GM18861 (cell line): ENCODE results near the gene FAM149A.

Experiments
- ATAC-seq: cut with Tn5 transposase; IDR thresholded peaks from one replicate; pipeline ENCODE4 v1.9.1; 2021; ENCODE audit not compliant: unreplicated experiment

Gene FAM149A

DNA sequence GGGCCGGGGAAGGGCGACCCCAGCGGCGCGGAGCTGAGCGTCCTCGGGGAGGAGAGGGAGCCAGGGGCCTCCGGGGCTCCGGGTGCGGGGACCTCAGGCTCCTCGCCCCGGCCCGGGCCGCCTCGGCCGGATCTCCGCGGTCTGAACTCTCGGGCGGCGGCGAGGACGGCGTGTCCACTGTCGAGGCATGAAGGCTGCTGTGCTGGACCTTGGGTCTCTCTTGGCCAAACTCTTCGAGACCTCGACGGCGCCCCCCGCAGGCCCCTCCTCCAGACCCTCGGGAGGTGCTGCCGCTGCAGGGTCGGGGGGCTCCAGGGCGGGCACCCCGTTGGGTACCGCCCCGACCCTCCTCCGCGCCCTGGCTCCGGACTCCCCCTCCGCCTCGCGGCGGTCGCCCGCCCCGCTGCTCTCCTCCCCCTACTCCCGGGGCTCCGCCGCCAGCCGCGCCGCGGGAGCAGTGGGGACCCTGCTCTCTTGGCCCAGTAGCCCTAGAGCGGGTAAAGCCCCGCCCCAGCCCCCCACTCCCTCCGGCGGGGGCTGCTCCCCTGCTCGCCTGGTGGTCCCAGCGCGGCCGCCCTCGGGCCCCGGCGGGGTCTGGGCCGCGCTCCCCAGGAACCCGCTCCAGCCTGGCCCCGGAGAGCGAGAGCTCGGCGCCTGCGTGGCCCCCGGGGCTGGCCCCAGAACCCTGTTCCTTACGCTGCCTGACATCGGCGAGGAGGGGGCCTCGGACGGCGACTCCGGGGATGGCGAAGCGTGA, 564 bp downstream of the FAM149A start:
- ATAC-seq, result peak; percentile 28

DNA sequence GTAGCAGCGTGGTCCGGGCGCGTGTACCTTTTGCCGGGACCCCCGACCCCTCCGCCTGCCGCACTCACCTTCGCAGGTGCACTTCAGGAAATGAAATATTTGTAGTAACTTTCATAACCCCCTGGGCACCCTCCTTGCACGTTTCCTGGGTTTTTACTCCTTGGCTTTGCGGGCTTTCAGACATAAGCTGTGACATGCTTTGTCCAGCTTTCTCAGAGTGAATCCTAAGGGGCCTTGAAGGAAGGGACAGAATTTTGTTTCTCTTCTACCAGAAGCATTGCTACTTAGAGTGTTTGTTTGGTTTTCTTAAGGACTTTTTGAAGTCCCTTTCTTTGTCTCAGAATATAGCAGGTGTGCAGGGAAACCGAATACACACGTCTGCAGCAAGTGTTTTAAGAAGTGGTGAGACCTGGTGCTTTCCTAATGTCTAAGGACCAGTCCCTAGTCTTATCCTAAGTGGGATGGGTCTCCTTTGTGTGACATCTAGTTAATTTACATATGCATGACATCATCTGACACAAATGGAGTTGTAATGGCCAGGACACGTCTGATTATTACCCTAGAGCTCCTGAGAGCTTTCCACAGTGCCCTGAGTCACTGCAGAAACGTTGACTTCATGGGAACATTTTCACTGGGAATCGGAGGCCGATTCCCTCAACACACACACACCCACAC, 1.3 kb downstream of the FAM149A start:
- ATAC-seq, result no peak

DNA sequence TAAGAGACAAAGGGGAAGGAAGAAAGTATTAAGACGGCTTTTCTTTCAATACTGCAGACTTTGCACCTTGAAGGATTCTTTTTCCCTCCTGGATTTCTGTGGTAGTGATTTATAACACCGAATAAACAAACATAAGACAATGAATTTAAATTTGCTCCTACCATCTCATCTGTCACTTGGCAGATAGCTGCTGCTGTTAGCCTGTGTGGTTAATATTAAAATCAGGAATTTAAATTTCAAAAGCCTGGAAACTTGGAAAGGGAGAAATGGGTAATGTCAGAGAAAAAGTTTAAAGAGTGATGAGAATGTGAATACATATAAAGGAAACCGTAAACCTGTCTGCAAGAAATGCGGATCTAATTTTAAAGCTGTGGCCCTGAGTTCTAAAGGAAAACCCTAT, 3.4 kb downstream of the FAM149A start:
- ATAC-seq, result no peak

DNA sequence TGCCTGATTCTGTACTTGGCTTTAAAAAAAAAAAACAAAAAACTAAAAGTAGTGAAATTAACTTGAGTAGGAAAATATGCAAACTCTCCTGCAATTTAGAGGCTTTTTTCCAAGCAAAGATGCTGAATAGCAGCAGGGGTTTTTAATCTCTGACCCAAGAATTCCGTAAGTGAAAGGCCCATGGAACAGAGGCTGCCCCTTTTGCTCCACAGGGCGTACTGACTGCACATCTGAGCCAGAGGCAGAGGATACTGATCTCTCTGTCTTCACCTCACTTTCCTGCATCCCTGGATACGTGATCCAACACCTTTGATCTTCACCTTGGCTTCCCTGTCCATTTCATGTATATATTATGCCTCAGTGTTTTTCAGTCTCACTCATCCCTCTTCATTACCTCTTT, 3.9 kb downstream of the FAM149A start:
- no peak for ATAC-seq

DNA sequence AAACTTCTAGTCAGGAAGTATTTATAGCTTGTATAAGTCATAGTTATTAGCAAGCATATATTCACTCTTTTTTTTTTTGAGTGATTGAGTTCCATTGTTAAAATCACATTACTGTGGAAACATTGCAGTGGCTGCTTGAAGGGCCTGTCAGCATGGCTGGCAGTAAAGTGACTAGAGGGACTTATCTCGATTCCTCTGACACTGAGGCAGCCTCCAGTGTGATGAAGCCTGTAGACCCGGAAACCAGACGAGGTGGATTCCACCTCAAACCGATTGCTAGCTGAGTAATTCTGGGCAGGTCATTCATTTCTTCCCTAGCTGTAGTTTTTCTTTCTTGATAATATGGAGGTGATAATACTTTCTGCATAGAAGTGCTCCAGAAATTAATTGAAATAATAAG, 4.7 kb downstream of the FAM149A start:
- ATAC-seq, result no peak

DNA sequence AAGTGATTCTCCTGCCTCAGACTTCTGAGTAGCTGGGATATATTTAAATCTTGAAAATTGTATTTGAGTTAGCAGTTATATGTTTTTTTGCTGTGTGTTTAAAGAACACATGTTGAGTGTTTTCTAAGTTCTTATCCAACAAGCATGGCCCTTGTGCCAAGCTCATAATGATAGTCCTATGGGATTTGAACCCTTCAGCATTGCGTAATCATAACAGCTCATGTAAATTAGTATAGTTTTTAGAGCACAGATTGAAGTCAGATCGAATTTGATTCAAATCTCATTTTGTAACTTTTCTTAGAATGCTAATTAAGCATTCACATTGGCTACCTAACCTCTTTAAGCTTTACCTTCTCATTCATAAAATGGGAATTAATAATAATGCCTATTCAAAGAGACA, 12.2 kb downstream of the FAM149A start:
- no peak for ATAC-seq

DNA sequence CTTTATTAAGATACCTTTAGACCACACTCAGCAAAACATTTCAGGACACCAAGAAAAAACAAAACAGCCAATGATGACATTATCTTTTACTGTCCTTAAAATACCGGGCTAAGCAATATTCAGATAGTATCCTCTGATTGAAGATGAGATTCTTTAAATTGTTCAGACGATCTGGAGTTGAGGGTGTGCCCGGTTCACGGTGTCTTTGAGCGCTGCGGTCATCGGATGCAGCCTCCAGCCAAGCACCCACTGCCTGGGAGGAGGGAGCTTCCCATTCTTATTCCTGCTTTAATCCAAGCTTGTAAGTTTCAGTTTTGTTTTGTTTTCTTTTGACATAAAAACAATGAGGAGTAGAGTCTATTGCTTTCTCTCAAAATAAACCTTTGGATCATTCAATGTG, 14.1 kb downstream of the FAM149A start:
- ATAC-seq, result no peak

DNA sequence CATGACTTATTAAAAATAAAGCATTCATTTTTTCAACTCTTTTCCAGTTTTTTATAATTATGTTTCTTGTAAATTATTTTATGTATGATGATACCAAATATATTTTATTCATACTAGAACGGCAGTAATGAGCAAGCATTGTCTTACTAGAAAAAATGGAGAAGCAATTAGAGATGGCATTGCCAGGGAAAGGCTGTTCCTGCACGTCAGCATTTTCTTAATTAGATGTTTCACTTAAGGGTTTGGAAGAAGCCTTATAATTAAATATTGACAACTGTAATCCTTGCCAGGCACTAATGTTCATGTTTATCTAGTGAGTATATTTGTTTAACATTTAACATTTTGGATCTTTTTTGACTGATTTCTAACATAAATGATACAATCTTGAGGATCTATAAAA, 16.6 kb downstream of the FAM149A start:
- ATAC-seq, result no peak

DNA sequence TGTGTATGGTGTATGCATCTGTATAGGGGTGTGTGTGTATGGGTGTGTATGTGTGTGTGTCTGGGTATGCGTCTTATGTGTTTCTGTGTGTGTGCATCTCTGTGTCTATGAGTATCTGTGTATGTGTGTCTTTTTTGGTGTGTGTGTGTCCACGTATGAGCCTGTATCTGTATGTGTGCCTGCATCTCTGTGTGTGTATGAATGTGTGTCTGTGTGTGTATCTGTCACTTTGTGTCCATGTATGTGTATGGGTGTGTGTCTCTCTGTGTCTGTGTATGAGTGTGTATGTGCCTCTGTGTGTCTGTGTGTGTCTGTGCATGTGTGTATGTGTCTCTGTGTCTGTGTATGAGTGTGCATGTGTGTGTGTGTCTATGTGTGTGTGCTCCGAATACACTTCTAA, 24.3 kb downstream of the FAM149A start:
- no peak for ATAC-seq

DNA sequence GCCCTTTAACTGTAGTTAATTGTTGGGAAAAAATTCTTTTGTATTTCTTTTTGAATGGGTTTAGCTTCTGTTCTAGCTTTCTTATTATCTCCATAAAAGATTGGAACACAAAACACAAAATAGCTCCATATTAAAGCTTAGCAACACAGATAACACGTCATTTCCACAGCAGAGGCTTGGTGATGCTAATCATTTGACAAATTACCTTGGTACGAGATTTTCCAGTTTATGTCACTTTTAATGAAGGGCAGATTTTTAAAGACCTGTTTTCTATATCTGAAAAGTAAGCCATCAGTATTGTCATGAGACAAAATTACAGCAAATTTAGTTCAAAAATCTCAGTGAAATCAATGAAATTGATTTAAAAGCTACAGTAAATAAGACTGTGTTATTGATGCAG, 27.4 kb downstream of the FAM149A start:
- no peak for ATAC-seq

DNA sequence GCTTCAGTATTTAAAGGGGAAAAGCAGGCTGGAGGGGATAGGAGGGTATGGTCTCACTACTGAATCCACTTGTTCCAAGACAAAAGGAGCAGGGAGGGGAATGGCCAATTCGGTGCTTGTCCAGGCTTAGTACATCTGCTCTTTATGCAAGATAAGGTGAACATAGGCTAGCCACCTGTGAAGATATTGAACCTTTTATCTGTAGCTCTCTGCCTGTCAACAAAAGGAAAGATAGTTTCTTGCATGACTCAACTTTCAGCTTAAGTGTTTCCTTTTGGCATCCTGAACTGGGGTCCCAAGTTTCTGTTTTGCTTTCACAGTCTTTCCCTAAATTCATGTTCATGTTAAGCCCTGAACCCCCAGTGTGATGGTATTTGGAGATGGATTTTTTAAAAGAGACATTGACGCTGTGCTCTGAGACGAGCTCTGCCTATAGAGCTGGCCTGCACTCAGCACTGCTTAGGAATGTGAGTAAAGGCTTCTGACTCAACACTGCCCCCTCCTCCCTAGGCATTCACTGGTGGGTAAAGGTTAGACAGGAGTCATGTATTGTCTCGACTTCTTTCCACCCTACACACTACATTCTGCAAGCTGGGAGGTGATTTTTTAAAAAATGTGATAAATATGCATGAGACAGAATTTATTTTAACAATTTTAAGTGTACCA, 28.2 kb downstream of the FAM149A start:
- ATAC-seq, result peak; percentile 32

DNA sequence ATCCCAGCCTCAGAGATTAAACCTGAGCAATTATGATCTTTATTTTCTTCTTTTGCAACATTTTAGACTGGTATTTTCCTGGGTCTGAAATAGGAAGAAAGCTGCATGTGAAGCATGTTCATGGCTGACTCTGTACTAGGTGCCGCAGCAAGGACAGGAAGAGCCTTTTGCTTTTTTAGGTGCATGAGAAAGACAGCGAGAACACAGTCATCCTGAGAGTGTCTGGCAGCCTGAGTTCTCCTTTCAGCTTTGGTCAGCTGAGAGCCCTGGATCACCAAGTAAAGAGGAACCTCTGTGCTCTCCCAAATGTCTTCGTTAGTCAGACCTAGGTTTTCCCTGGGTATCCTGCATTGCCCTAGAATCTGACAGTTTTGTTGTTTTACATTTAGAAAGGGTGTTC, 29.8 kb downstream of the FAM149A start:
- ATAC-seq, result peak; percentile 98

DNA sequence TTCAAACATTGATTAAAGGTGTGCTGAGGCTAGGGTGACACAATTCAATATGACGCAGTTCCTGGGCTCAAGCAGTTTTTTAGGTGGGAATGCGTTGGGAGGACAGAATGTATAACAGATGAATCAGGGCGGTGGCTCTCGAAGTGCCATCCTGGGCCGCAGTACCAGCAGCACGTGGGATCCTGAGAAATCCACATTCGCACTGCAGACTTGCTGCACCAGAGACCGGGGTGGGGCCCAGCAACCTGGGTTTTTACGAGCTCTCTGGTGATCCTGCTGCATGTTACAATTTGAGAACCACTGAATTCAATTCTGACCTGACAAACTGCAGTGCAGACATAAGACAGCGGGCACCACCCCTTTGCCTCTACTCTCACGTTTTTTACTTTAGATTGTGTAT, 30.4 kb downstream of the FAM149A start:
- no peak for ATAC-seq

DNA sequence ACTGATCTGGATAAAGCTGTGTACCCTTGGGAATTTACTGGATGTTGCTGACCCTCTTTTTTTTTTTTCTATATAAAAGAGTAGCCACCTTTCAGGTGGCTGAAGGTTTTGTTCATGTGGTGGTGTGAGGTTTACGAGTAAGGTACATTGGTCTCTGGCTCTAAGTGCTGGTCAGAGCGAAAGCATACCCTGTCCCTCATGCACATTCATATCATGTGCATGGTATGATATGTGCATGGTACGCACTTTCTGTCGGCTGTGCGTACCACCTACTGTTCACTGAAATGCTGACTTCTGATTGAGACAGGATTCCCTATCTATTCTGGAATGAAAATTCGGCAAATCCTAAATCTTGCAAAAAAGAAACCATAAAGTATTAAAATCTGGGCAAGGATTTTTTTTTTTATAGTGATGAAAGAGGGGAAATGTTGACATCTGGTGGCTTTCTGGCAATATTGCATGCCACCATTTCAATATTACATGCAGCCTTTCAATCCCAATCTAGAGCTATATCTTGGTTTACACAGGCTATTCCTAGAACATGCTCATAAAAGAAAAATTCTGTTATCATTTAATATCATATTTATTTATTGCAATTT, 32.8 kb downstream of the FAM149A start:
- ATAC-seq, result peak; percentile 20

DNA sequence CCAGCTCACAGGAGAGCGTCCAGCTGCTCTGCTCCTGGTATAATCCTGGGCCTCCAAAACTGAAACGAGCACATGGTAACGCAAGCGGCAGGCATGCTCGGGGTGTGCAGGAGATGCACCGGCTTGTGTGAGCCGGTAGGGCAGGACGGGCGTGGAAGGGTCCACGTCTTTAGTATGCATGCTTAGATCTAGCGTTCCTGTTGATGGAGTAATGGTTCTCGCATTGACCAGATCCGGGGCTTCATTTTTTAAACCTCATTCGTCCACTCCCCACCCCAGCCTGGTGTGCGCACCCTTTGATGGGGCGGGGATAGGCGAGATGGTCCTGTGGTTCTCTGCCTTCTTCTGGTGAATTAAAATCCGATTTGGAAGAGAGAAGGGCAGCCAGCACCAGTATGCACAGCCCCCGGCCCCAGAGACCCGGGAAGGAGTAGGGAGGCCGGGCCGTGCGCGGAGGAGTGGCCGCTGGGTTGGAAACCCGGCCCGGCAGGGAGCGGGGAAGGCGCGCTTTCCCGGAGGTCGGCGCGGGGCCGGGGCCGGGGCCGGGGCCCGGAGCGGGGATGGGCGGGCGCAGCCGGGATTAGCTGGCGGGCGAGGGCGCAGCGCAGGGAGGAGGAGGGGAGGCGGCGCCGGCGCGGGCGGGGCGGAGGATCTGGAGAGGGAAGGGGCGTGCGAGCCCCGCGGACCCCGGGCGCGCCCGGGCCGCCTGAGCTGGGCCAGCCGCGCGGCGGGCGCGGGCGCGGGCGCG, 39.9 kb downstream of the FAM149A start:
- ATAC-seq, result peak; percentile 24

DNA sequence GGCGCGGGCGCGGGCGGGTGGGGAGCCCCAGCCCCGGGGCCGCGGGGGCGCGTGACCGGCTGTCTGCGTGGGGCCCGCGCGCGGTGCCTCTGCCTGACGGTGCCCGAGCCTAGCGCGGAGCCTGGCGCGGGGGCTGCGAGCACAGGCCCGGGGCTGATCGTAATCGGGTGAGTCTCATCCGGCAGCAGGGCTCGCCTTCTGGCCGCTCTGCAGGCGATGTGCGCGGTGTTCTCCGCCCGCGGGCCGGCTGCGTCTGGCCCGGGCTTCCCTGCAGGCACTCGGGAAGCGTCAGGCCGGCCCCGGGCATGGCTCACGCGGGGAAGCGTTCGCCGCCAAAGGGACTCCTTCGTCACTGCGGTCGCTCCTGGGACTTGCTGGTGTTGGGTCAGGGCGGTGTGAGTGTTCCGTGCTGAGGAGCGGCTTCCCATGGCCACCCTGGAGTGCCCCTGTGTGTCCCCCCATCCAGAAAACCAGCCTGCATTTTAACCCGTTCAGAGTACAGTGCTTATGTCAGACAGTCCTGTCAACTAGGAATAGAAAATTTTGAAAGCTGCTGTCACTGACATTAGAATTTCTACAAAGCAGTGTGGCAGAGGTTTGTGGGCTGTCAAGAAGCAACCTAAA, 40.6 kb downstream of the FAM149A start:
- peak; percentile 36 for ATAC-seq

DNA sequence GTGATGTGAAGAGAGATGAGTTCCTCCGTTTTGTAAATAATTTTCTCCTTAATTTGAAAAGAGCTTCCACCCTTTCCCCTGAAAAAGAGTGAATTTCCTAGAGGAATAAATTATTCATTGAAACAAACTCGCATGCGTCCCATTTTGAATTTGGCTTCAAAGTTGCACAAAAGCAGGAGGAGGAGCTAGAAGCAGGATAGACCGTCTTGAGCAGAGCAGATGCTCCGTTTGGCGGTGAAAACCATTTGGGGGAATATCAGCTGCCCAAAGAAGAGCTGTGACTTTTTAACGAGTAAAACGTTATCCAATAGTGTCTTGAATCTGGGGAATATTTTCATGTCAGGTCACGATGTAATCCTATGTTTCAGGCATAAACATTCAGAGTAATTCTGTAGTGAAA, 42.0 kb downstream of the FAM149A start:
- ATAC-seq, result no peak

DNA sequence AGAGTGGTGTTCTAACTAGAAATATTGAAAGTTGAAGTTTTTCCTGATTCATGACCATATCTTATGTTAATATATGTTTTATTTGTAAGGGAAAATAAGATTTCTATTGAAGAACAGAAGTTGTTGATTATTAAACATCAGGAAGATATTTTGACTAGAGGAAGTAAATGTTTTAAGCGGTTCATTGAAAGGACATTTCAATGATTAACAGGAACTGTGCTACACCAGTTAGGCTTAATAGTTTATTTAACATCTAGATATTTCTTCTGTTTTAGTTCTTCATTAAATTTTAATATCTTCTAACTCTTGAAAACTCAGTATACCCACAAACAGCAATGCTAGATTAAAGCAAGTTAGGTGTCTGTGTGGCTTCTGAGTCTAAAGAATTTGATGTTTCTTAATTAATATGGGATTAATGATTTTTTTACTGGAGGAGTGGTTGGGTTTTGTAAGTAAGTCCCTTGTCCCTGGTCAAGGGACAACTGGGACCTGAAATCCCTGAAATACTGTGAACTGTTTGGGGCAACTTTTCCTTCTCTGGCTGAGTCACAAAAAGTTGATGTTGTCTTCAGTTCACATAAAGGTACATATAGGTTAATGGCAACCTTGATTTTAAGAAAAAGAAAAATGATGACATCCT, 44.0 kb downstream of the FAM149A start:
- ATAC-seq, result peak; percentile 41

DNA sequence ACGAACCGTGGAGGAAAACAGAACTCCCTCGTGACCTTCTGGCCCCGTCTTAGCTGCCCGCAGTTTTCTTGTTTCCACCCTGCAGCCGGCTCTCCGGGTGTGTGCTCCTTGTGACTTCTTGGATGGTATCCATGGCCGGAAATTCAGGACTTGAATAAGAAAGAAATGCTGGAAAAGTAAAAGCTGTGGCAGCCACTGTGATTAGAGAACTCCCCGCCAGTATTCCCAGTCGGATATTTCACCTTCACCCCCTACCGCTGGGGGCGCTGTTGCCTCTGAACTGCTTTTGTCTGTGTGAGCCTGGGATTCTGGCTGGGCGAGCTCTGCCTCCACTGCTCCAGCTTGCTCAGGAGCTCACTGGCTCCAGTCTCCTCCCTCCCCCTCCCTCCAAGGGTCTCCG, 45.4 kb downstream of the FAM149A start:
- ATAC-seq, result no peak

DNA sequence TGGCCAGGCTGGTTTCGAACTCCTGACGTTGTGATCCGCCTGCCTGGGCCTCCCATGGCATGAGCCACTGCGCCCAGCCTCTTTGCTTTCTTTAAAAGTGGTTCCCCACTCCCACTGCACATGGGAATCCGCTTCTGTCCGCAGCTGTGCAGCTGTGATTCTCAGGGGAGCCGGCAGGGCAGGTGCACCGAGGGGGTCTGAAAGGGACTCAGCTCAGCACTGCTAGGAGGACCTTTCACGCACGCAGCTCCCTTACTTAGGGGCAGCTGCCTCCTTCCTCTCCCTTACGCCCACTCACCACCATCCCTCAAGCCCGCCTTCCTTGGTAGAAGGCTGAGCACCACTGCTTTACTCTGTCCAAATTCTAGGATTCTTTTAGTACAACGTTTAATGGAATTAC, 46.4 kb downstream of the FAM149A start:
- ATAC-seq, result no peak
